H9 (cell line): ENCODE measurements around the gene RANBP17. TPM values are rescaled to one million over a fixed set of nuclear protein-coding genes. Genes with fewer than 3 reads are reported as not detected.

Experiments
- DNase-seq: peaks from one replicate; pipeline ENCODE4 v3.0.0-alpha.2; 2017
- H2AFZ ChIP-seq: one replicate; pipeline ENCODE4 v1.6.1; 2013; ENCODE audit warnings: mild to moderate bottlenecking, low read length, control low read depth, moderate library complexity
- H2AK5ac ChIP-seq: 2 replicates; pipeline ENCODE4 v1.6.1; 2013; ENCODE audit warnings: low read length, control low read depth, mixed read lengths; ENCODE audit not compliant: insufficient read length
- H2BK120ac ChIP-seq: one replicate; pipeline ENCODE4 v1.6.1; 2013; ENCODE audit warnings: low read depth, mild to moderate bottlenecking, low read length, control low read depth, inconsistent platforms; ENCODE audit not compliant: poor library complexity, severe bottlenecking
- H2BK12ac ChIP-seq: 2 replicates; pipeline ENCODE4 v1.6.1; 2013; ENCODE audit warnings: low read length, control low read depth, mixed read lengths, low read depth; ENCODE audit not compliant: insufficient read length
- H2BK15ac ChIP-seq: 2 replicates; pipeline ENCODE4 v1.6.1; 2013; ENCODE audit warnings: low read depth, low read length, control low read depth
- H2BK20ac ChIP-seq: one replicate; pipeline ENCODE4 v1.6.1; 2013; ENCODE audit warnings: low read depth, mild to moderate bottlenecking, low read length, control low read depth, inconsistent platforms; ENCODE audit not compliant: poor library complexity, severe bottlenecking
- H2BK5ac ChIP-seq: 2 replicates; pipeline ENCODE4 v1.6.1; 2013; ENCODE audit warnings: low read length, control low read depth, mixed read lengths; ENCODE audit not compliant: insufficient read length
- H3K14ac ChIP-seq: 2 replicates; pipeline ENCODE4 v1.6.1; 2013; ENCODE audit warnings: low read length, control low read depth; ENCODE audit not compliant: insufficient read depth
- H3K18ac ChIP-seq: 2 replicates; pipeline ENCODE4 v1.6.1; 2013; ENCODE audit warnings: low read depth, mild to moderate bottlenecking, mixed read lengths, low read length, control low read depth; ENCODE audit not compliant: insufficient read length
- H3K23ac ChIP-seq: 2 replicates; pipeline ENCODE4 v1.6.1; 2013; ENCODE audit warnings: low read length, control low read depth, mixed read lengths, low read depth; ENCODE audit not compliant: insufficient read length
- H3K23me2 ChIP-seq: 2 replicates; pipeline ENCODE4 v1.6.1; 2013; ENCODE audit warnings: low read depth, mild to moderate bottlenecking, mixed read lengths, low read length, control low read depth; ENCODE audit not compliant: insufficient read length, poor library complexity, severe bottlenecking
- H3K27ac ChIP-seq: 2 replicates; pipeline ENCODE4 v1.5.1; 2013; ENCODE audit warnings: low read length, control low read depth, mixed read lengths, low read depth; ENCODE audit not compliant: insufficient read length
- H3K27me3 ChIP-seq: 2 replicates; pipeline ENCODE4 v1.6.1; 2013; ENCODE audit warnings: low read length, control low read depth, inconsistent platforms; ENCODE audit not compliant: insufficient read depth
- H3K4ac ChIP-seq: 2 replicates; pipeline ENCODE4 v1.6.1; 2013; ENCODE audit warnings: low read depth, mild to moderate bottlenecking, control low read depth, inconsistent platforms, low read length, moderate library complexity
- H3K4me1 ChIP-seq: 2 replicates; pipeline ENCODE4 v1.6.1; 2013; ENCODE audit warnings: low read length, control low read depth, inconsistent platforms; ENCODE audit not compliant: insufficient read depth
- H3K4me2 ChIP-seq: 2 replicates; pipeline ENCODE4 v1.6.1; 2013; ENCODE audit warnings: low read length, control low read depth, mixed read lengths; ENCODE audit not compliant: insufficient read length, insufficient read depth
- H3K56ac ChIP-seq: 2 replicates; pipeline ENCODE4 v1.6.1; 2013; ENCODE audit warnings: low read depth, mild to moderate bottlenecking, mixed read lengths, low read length, control low read depth; ENCODE audit not compliant: insufficient read length
- H3K79me1 ChIP-seq: 2 replicates; pipeline ENCODE4 v1.6.1; 2013; ENCODE audit warnings: low read depth, mild to moderate bottlenecking, moderate library complexity, low read length, control low read depth, inconsistent platforms; ENCODE audit not compliant: insufficient read depth, poor library complexity, severe bottlenecking
- H3K79me2 ChIP-seq: 2 replicates; pipeline ENCODE4 v1.6.1; 2013; ENCODE audit warnings: low read length, control low read depth, inconsistent platforms; ENCODE audit not compliant: insufficient read depth
- H3K9ac ChIP-seq: 2 replicates; pipeline ENCODE4 v1.6.1; 2013; ENCODE audit warnings: low read length, control low read depth, mixed read lengths; ENCODE audit not compliant: insufficient read length; ENCODE audit errors: extremely low read depth
- H3K9me3 ChIP-seq: one replicate; pipeline ENCODE4 v1.6.1; 2013; ENCODE audit warnings: low read depth, low read length, inconsistent platforms; ENCODE audit not compliant: control insufficient read depth
- H3T11ph ChIP-seq: one replicate; pipeline ENCODE4 v1.6.1; 2013; ENCODE audit warnings: mild to moderate bottlenecking, low read length, control low read depth, inconsistent platforms
- H4K20me1 ChIP-seq: one replicate; pipeline ENCODE4 v1.6.1; 2013; ENCODE audit not compliant: control insufficient read depth, insufficient read length, insufficient read depth
- H4K5ac ChIP-seq: 2 replicates; pipeline ENCODE4 v1.6.1; 2013; ENCODE audit warnings: low read depth, mild to moderate bottlenecking, mixed read lengths, low read length, control low read depth; ENCODE audit not compliant: insufficient read length
- H4K8ac ChIP-seq: replicated peaks from 2 replicates; pipeline ENCODE4 v1.6.1; 2013; ENCODE audit warnings: low read length, control low read depth, mixed read lengths, low read depth; ENCODE audit not compliant: insufficient read length
- H4K91ac ChIP-seq: 2 replicates; pipeline ENCODE4 v1.6.1; 2013; ENCODE audit warnings: low read depth, mild to moderate bottlenecking, moderate library complexity, mixed read lengths, low read length, control low read depth; ENCODE audit not compliant: insufficient read length
- H3K27ac Mint-ChIP-seq, 3 experiments: 2 replicates in 2 of 3; 3 replicates in 1 of 3; pipeline ENCODE4 v1.8.0; 2020 to 2021; ENCODE audit warnings: mixed read lengths in 3 of 3, mild to moderate bottlenecking in 1 of 3, moderate library complexity in 1 of 3
- H3K27me3 Mint-ChIP-seq: 2 replicates; pipeline ENCODE4 v1.8.0; 2021; ENCODE audit warnings: low read depth, mild to moderate bottlenecking, moderate library complexity, mixed read lengths
- H3K36me3 Mint-ChIP-seq, 3 experiments: 2 replicates in 2 of 3; 3 replicates in 1 of 3; pipeline ENCODE4 v1.8.0; 2020 to 2021; ENCODE audit warnings: low read depth in 3 of 3, mixed read lengths in 3 of 3; ENCODE audit not compliant: insufficient read depth in 1 of 3
- H3K4me1 Mint-ChIP-seq, 2 experiments: 2 replicates each; pipeline ENCODE4 v1.8.0; 2020; ENCODE audit warnings: mixed read lengths in 2 of 2
- H3K4me3 Mint-ChIP-seq, 2 experiments: 2 replicates in 1 of 2; 3 replicates in 1 of 2; pipeline ENCODE4 v1.8.0; 2020 to 2021; ENCODE audit warnings: mild to moderate bottlenecking in 2 of 2, mixed read lengths in 2 of 2, moderate library complexity in 1 of 2
- H3K9me3 Mint-ChIP-seq, 2 experiments: 2 replicates in 1 of 2; 3 replicates in 1 of 2; pipeline ENCODE4 v1.8.0; 2020; ENCODE audit warnings: mild to moderate bottlenecking in 2 of 2, mixed read lengths in 2 of 2, moderate library complexity in 1 of 2
- CTCF ChIP-seq: fragments of 200-600 bp; sonication (generic); conservative IDR thresholded peaks from 3 replicates; pipeline ENCODE4 v1.8.0; 2021; ENCODE audit warnings: antibody characterized with exemption, mild to moderate bottlenecking
- WGBS: extraction: QIAGEN DNeasy Blood & Tissue Kit; methylation state at CpG from one replicate; pipeline ENCODE4 v1.1.7; 2013; ENCODE audit warnings: missing lambda C conversion rate, low lambda C conversion rate, mixed read lengths; ENCODE audit not compliant: insufficient read length; ENCODE audit errors: extremely low coverage; 5-methylcytosine and 5-hydroxymethylcytosine counted together
- total RNA-seq: library from RNA; stranded (reverse); gene quantifications from 2 replicates; pipeline ENCODE4 v1.2.1, GENCODE V29; 2021

RANBP17 gene
- total RNA-seq, 1 experiment from 2014 or later = 16.5 TPM

GRCh38 chr5:171123417-171123816 lies 261.6 kb downstream of the RANBP17 start:
- TF ChIP-seq CTCF = no peak
- no CpG with 5 or more reads among the region's 4 CpGs for WGBS
- no peak overlapping the region for H3K23ac ChIP-seq
- no peak overlapping the region for H3K56ac ChIP-seq
- no peaks in the 10 kb centered on the region for H3K23me2 ChIP-seq
- H3K14ac ChIP-seq = no peak overlapping the region
- H4K91ac ChIP-seq = no peak overlapping the region
- H3K9ac ChIP-seq = no peak overlapping the region
- no peak overlapping the region for H2BK5ac ChIP-seq
- no peaks in the 10 kb centered on the region for H3K27me3 ChIP-seq
- H3K79me2 ChIP-seq = no peaks in the 10 kb centered on the region
- no peak overlapping the region for H2BK12ac ChIP-seq
- H3K79me1 ChIP-seq = no peaks in the 10 kb centered on the region
- no peak overlapping the region for H4K8ac ChIP-seq
- H4K20me1 ChIP-seq = no peaks in the 10 kb centered on the region
- no peak overlapping the region for H4K5ac ChIP-seq
- no peaks in the 10 kb centered on the region for H3K4me1 ChIP-seq
- H2AK5ac ChIP-seq = no peak overlapping the region
- H3K27me3 Mint-ChIP-seq = no peaks in the 10 kb centered on the region
- H3K9me3 ChIP-seq = no peaks in the 10 kb centered on the region
- H3T11ph ChIP-seq = no peak overlapping the region
- no peak overlapping the region for H2BK120ac ChIP-seq
- H3K4me3 Mint-ChIP-seq = no peak overlapping the region
- no peak overlapping the region for H2AFZ ChIP-seq
- peak overlapping the region in 1 of 3 experiments; percentile 21; a peak in 1 of 7 replicates for H3K27ac Mint-ChIP-seq
- no peaks in the 10 kb centered on the region for H3K36me3 Mint-ChIP-seq
- H3K9me3 Mint-ChIP-seq = no peaks in the 10 kb centered on the region
- H3K4ac ChIP-seq = no peak overlapping the region
- no peak overlapping the region for H3K18ac ChIP-seq
- H3K27ac ChIP-seq = no peak overlapping the region
- no peak for DNase-seq
- H2BK20ac ChIP-seq = no peak overlapping the region
- no peak overlapping the region for H3K4me2 ChIP-seq
- no peaks in the 10 kb centered on the region for H3K4me1 Mint-ChIP-seq
- no peak overlapping the region for H2BK15ac ChIP-seq
